IPS-20b (cell line): ENCODE results near the gene NCBP3.
"Not testable (repeated sequence)": the region's sequence is repeated elsewhere in the genome, so short reads cannot be mapped to it uniquely, and the experiment has no call there.

Source experiments
- H3K27ac ChIP-seq: one replicate; pipeline ENCODE4 v1.5.1; 2013; ENCODE audit warnings: low read length
- H3K27me3 ChIP-seq: 2 replicates; pipeline ENCODE4 v1.6.1; 2013; ENCODE audit warnings: mild to moderate bottlenecking, low read length, inconsistent platforms; ENCODE audit not compliant: insufficient read depth
- H3K36me3 ChIP-seq: 2 replicates; pipeline ENCODE4 v1.6.1; 2013; ENCODE audit warnings: low read depth, mild to moderate bottlenecking, inconsistent platforms, low read length, moderate library complexity; ENCODE audit not compliant: insufficient read depth
- H3K4me1 ChIP-seq: 2 replicates; pipeline ENCODE4 v1.6.1; 2013; ENCODE audit warnings: mild to moderate bottlenecking, control low read depth, inconsistent platforms, low read length, moderate library complexity; ENCODE audit not compliant: insufficient read depth
- H3K4me3 ChIP-seq: 2 replicates; pipeline ENCODE4 v1.5.1; 2013; ENCODE audit warnings: mild to moderate bottlenecking, low read length, inconsistent platforms
- H3K9ac ChIP-seq: 2 replicates; pipeline ENCODE4 v1.6.1; 2013; ENCODE audit warnings: low read depth, mild to moderate bottlenecking, inconsistent platforms, low read length, moderate library complexity
- H3K9me3 ChIP-seq: 2 replicates; pipeline ENCODE4 v1.6.1; 2013; ENCODE audit warnings: mild to moderate bottlenecking, low read depth, low read length, inconsistent platforms; ENCODE audit not compliant: insufficient read depth

Gene NCBP3

GRCh38 chr17:3860939-3861700 lies 15.1 kb upstream of the NCBP3 start:
- no peak overlapping the region for H3K27ac ChIP-seq
- no peak overlapping the region for H3K9ac ChIP-seq
- no peak overlapping the region for H3K4me3 ChIP-seq
- H3K9me3 ChIP-seq: no peaks in the 10 kb centered on the region
- H3K4me1 ChIP-seq: no peaks in the 10 kb centered on the region
- no peaks in the 10 kb centered on the region for H3K27me3 ChIP-seq
- no peaks in the 10 kb centered on the region for H3K36me3 ChIP-seq

GRCh38 chr17:3859940-3860339 lies 13.9 kb upstream of the NCBP3 start:
- no peak overlapping the region for H3K4me3 ChIP-seq

GRCh38 chr17:3857261-3858105 lies 11.4 kb upstream of the NCBP3 start:
- no peak overlapping the region for H3K27ac ChIP-seq
- no peaks in the 10 kb centered on the region for H3K4me1 ChIP-seq
- no peaks in the 10 kb centered on the region for H3K27me3 ChIP-seq
- H3K9ac ChIP-seq: no peak overlapping the region
- no peaks in the 10 kb centered on the region for H3K9me3 ChIP-seq
- no peak overlapping the region for H3K4me3 ChIP-seq
- H3K36me3 ChIP-seq: no peaks in the 10 kb centered on the region

More at GRCh38 chr17:3859940-3860339, 13.9 kb upstream of the NCBP3 start:
- Histone ChIP-seq H3K27me3 (no peaks in the 10 kb centered on the region), H3K27ac (no peak overlapping the region), H3K4me1 (no peaks in the 10 kb centered on the region), H3K9ac (no peak overlapping the region), H3K36me3 (no peaks in the 10 kb centered on the region), H3K9me3 (no peaks in the 10 kb centered on the region)

GRCh38 chr17:3854204-3854603 lies 8.2 kb upstream of the NCBP3 start:
- not testable (repeated sequence) for H3K9me3 ChIP-seq, H3K27me3 ChIP-seq, H3K27ac ChIP-seq, H3K4me3 ChIP-seq, H3K4me1 ChIP-seq, H3K9ac ChIP-seq, H3K36me3 ChIP-seq

GRCh38 chr17:3852561-3852960 lies 6.5 kb upstream of the NCBP3 start:
- H3K9me3 ChIP-seq: no peaks in the 10 kb centered on the region
- no peak overlapping the region for H3K9ac ChIP-seq
- H3K4me1 ChIP-seq: no peaks in the 10 kb centered on the region

GRCh38 chr17:3851461-3852100 lies 5.5 kb upstream of the NCBP3 start:
- no peak overlapping the region for H3K9ac ChIP-seq
- no peaks in the 10 kb centered on the region for H3K36me3 ChIP-seq
- H3K27ac ChIP-seq: no peak overlapping the region
- no peak overlapping the region for H3K4me3 ChIP-seq
- no peaks in the 10 kb centered on the region for H3K27me3 ChIP-seq
- H3K4me1 ChIP-seq: no peaks in the 10 kb centered on the region
- H3K9me3 ChIP-seq: no peaks in the 10 kb centered on the region

More at GRCh38 chr17:3852561-3852960, 6.5 kb upstream of the NCBP3 start:
- H3K27ac ChIP-seq: no peak overlapping the region
- H3K27me3 ChIP-seq: no peaks in the 10 kb centered on the region
- no peaks in the 10 kb centered on the region for H3K36me3 ChIP-seq
- H3K4me3 ChIP-seq: no peak overlapping the region

GRCh38 chr17:3848229-3848835 lies 2.3 kb upstream of the NCBP3 start:
- Histone ChIP-seq H3K27ac (no peak overlapping the region), H3K9me3 (no peaks in the 10 kb centered on the region), H3K27me3 (no peaks in the 10 kb centered on the region), H3K4me1 (no peaks in the 10 kb centered on the region), H3K36me3 (peaks cover 10% of the 10 kb centered on the region), H3K9ac (no peak overlapping the region), H3K4me3 (no peak overlapping the region)

GRCh38 chr17:3847165-3847670 lies 1.2 kb upstream of the NCBP3 start:
- Histone ChIP-seq H3K4me3 (no peak overlapping the region), H3K27ac (no peak overlapping the region), H3K27me3 (no peaks in the 10 kb centered on the region), H3K36me3 (peaks cover 21% of the 10 kb centered on the region), H3K4me1 (no peaks in the 10 kb centered on the region), H3K9me3 (no peaks in the 10 kb centered on the region), H3K9ac (no peak overlapping the region)

- Histone ChIP-seq H3K9ac (no peak overlapping the region), H3K9me3 (no peaks in the 10 kb centered on the region), H3K4me1 (no peaks in the 10 kb centered on the region), H3K36me3 (peaks cover 28% of the 10 kb centered on the region), H3K4me3 (peak overlapping the region; percentile 51; the same call in 1 of the 2 replicates), H3K27ac (no peak overlapping the region), H3K27me3 (no peaks in the 10 kb centered on the region)
Measured at GRCh38 chr17:3846437-3847164, 555 bp upstream of the NCBP3 start.

GRCh38 chr17:3845291-3845620 lies 790 bp downstream of the NCBP3 start:
- H3K4me3 ChIP-seq: peak overlapping the region; percentile 92
- no peak overlapping the region for H3K27ac ChIP-seq
- no peaks in the 10 kb centered on the region for H3K4me1 ChIP-seq

GRCh38 chr17:3844556-3844955 lies 1.5 kb downstream of the NCBP3 start:
- H3K27me3 ChIP-seq, H3K27ac ChIP-seq, H3K4me1 ChIP-seq, H3K9me3 ChIP-seq: not testable (repeated sequence)
- peak overlapping the region; percentile 93; the same call in 1 of the 2 replicates for H3K9ac ChIP-seq
- H3K4me3 ChIP-seq: peak overlapping the region; percentile 92; the same call in 1 of the 2 replicates
- peaks cover 47% of the 10 kb centered on the region for H3K36me3 ChIP-seq

More at GRCh38 chr17:3845291-3845620, 790 bp downstream of the NCBP3 start:
- H3K9ac ChIP-seq: peak overlapping the region; percentile 93
- no peaks in the 10 kb centered on the region for H3K9me3 ChIP-seq
- H3K36me3 ChIP-seq: peaks cover 40% of the 10 kb centered on the region
- no peaks in the 10 kb centered on the region for H3K27me3 ChIP-seq
